ENCODE data around the gene RGS9.
"Not testable (repeated sequence)": the region's sequence is repeated elsewhere in the genome, so short reads cannot be mapped to it uniquely, and the experiment has no call there.

RGS9 gene

DNA sequence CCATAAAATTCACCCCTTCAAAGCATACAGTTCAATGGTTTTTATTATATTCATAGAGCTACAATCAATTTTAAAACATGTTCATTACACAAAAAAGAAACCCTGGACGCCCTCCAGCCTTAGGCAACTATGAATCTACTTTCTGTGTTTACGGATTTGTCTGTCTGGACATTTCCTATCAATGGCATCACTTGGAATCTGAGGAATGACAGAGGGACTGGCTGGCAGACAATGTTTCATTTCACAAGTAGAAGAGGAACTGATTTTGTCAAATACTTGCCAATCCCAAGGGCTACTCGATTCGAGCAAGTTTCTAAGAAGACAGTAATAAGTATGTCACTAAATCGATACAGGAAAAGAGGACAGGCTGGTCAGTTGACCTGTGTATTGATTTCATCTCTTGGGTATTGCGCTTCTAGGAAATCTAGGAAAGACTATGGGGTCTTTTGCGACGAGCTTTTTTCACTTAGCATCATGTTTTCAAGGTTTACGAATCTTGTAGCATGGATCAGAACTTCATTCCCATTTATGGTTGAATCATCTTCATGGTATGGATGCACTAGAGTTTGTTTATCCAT is 56.6 kb downstream of the RGS9 start:
- Mint-ChIP-seq H3K4me1 (peaks cover 56% of the 10 kb centered on the region), H3K36me3 (ENCODE audit: low read depth) (no peaks in the 10 kb centered on the region), H3K4me3 (no peak overlapping the region), H3K9me3 (no peaks in the 10 kb centered on the region), H3K27me3 (no peaks in the 10 kb centered on the region), H3K27ac (no peak overlapping the region)
- DNase-seq (no peak), ATAC-seq (no peak)

GRCh38 chr17:65194670-65195334 is 57.6 kb downstream of the RGS9 start:
- H3K27ac Mint-ChIP-seq: no peak overlapping the region
- H3K4me1 Mint-ChIP-seq: peaks cover 56% of the 10 kb centered on the region
- no peak overlapping the region for H3K4me3 Mint-ChIP-seq
- no peaks in the 10 kb centered on the region for H3K9me3 Mint-ChIP-seq
- no peak for DNase-seq
- no peaks in the 10 kb centered on the region for H3K36me3 Mint-ChIP-seq (ENCODE audit: low read depth)
- peaks cover 2% of the 10 kb centered on the region for H3K27me3 Mint-ChIP-seq
- no peak for ATAC-seq

DNA sequence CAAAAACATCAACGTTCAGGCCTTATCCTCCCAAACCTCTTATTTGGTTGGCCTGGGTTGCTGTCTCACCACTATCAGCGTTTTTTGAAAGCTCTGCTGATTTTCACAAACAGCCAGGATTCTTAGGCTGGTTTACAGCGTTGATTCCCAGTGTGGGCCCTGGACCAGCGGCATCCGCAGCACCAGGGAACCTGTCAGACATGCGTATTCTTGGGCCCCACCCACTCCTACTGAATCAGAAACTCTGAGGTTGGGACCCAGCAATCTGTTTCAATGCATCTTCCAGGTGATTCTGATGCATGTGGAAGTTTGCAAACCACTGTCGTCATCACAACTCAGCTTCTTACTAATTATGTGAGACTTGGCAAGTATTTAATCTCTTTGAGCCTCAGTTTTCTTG is 58.5 kb downstream of the RGS9 start:
- Mint-ChIP-seq H3K36me3 (ENCODE audit: low read depth) (no peaks in the 10 kb centered on the region), H3K27me3 (peaks cover 2% of the 10 kb centered on the region), H3K27ac (no peak overlapping the region), H3K9me3 (no peaks in the 10 kb centered on the region), H3K4me1 (peaks cover 52% of the 10 kb centered on the region), H3K4me3 (no peak overlapping the region)
- no peak for DNase-seq
- ATAC-seq: no peak

DNA sequence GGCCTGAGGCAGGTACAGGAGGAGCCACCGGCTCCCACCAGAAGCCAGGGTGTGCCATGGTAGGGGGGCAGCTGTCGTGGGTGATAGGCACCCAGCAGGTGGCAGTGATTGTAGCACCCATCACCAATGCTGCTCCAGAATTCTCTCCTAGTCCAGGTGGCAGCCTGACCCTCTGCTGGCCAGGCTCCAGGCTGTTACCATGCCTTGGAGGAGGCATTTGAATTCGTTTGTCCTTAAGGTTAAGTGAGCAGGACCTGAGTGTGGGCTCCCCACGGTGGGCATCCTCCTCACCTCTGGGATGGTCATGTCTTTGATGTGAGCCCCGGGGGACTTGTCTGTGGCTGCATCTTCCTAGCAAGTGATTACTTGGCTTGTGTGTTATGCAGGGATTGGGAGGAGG is 59.4 kb downstream of the RGS9 start:
- no peaks in the 10 kb centered on the region for H3K36me3 Mint-ChIP-seq (ENCODE audit: low read depth)
- H3K9me3 Mint-ChIP-seq: no peaks in the 10 kb centered on the region
- peak overlapping the region; percentile 8 for H3K27ac Mint-ChIP-seq
- ATAC-seq (no peak), DNase-seq (no peak)
- peaks cover 46% of the 10 kb centered on the region for H3K4me1 Mint-ChIP-seq
- no peak overlapping the region for H3K4me3 Mint-ChIP-seq
- H3K27me3 Mint-ChIP-seq: peaks cover 2% of the 10 kb centered on the region

- no peaks in the 10 kb centered on the region for H3K9me3 Mint-ChIP-seq
- peaks cover 40% of the 10 kb centered on the region for H3K4me1 Mint-ChIP-seq
- no peaks in the 10 kb centered on the region for H3K36me3 Mint-ChIP-seq (ENCODE audit: low read depth)
- peak overlapping the region; percentile 8 for H3K27ac Mint-ChIP-seq
- H3K27me3 Mint-ChIP-seq: peaks cover 2% of the 10 kb centered on the region
- ATAC-seq (peak; percentile 48), DNase-seq (no peak)
- no peak overlapping the region for H3K4me3 Mint-ChIP-seq
Observed at GRCh38 chr17:65197201-65197600, 60.0 kb downstream of the RGS9 start.

- Mint-ChIP-seq H3K27me3 (peaks cover 2% of the 10 kb centered on the region), H3K27ac (peak overlapping the region; percentile 0), H3K4me3 (no peak overlapping the region), H3K4me1 (peaks cover 27% of the 10 kb centered on the region), H3K9me3 (no peaks in the 10 kb centered on the region), H3K36me3 (ENCODE audit: low read depth) (no peaks in the 10 kb centered on the region)
- DNase-seq (no peak), ATAC-seq (no peak)
Observed at GRCh38 chr17:65198653-65199382, 61.6 kb downstream of the RGS9 start.

DNA sequence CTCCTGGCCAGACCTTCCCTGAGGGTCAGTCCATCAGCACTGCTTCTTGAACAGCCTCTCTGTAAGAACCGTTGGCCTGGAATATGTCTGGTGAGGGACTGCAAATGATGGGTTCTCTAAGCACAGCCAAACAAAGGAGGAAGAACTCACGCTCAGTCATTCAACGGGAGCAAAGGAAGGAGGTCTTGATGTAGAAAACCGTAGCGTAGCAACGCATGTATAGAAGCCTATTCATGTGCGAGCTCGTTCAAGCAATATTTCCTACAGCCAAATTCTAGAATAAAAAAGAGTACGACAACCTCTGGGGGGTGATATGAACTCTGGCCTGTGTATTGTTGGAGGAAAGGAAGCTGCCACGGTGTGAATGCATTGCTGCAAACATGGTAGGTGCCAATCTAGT is 64.2 kb downstream of the RGS9 start:
- no peak for ATAC-seq
- H3K4me3 Mint-ChIP-seq: no peak overlapping the region
- H3K27me3 Mint-ChIP-seq: peaks cover 2% of the 10 kb centered on the region
- no peaks in the 10 kb centered on the region for H3K36me3 Mint-ChIP-seq (ENCODE audit: low read depth)
- peaks cover 19% of the 10 kb centered on the region for H3K4me1 Mint-ChIP-seq
- H3K9me3 Mint-ChIP-seq: no peaks in the 10 kb centered on the region
- no peak overlapping the region for H3K27ac Mint-ChIP-seq
- DNase-seq: no peak

DNA sequence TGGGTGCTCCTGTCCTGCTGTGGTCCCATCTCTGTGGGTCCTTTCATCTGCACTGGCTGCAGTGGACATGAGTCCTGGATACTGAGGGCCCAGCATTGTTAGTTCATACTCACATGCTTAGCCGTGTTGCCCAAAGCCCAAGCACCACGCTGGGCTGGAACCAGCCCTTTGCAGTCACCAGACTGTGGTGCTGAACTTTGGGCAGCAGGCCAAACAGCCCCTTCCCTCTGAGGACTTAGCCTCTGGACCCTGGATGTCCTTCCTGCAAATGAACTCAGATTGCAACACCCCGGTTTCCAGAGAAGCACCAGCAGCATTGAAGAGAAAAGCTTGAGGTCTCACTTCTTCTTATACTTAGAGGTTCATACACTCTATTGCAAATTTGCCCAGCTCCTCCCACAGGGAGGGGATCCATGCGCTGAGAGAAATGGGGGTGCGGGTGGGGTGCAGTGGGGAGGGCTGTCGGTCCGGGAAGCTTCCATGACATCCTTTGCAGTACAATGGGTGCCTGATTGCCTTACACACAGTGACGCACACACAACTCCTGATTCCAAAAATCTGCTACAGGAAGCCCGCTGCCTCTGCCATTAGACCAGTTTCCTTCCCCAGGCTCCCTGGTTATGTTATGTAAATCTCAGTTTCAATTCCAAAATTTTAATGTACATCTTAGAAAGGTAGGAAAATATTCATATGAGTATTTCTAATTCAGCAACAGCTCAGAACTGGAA is 65.8 kb downstream of the RGS9 start:
- no peaks in the 10 kb centered on the region for H3K9me3 Mint-ChIP-seq
- peaks cover 2% of the 10 kb centered on the region for H3K27me3 Mint-ChIP-seq
- H3K27ac Mint-ChIP-seq: no peak overlapping the region
- DNase-seq (no peak), ATAC-seq (no peak)
- H3K36me3 Mint-ChIP-seq (ENCODE audit: low read depth): no peaks in the 10 kb centered on the region
- no peak overlapping the region for H3K4me3 Mint-ChIP-seq
- H3K4me1 Mint-ChIP-seq: peaks cover 16% of the 10 kb centered on the region

DNA sequence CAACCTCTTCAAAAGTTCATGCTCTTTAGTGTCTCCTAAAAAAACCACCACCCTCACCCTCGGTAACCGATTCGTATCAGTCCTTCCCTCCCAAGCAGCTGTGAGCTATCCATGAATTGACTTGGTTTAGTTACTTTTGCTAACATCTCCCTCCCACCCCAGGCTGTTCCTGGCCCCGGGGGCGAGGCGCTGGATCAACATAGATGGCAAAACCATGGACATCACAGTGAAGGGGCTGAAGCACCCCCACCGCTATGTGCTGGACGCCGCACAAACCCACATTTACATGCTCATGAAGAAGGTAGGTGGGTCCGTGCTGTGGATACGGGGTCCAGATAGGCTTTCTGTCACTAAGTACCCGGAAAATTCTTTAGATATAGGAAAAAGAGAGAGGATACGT is 66.8 kb downstream of the RGS9 start:
- H3K4me3 Mint-ChIP-seq: no peak overlapping the region
- peaks cover 2% of the 10 kb centered on the region for H3K27me3 Mint-ChIP-seq
- DNase-seq: no peak
- H3K27ac Mint-ChIP-seq: no peak overlapping the region
- no peaks in the 10 kb centered on the region for H3K9me3 Mint-ChIP-seq
- no peaks in the 10 kb centered on the region for H3K36me3 Mint-ChIP-seq (ENCODE audit: low read depth)
- H3K4me1 Mint-ChIP-seq: peaks cover 11% of the 10 kb centered on the region
- no peak for ATAC-seq

DNA sequence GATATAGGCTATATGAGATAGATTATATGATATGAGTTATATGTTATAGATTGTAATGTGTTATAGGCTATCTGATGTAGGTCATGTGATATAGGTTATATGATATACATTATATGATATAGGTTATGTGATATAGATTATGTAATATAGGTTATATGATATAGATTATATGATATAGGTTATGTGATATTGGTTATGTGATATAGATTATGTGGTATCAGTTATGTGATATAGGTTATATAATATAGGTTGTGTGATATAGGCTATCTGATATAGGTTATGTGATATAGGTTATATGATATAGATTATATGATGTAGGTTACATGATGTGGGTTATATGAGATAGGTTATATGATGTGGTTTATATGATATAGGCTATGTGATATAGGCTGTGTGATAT is 68.5 kb downstream of the RGS9 start:
- Mint-ChIP-seq H3K36me3 (ENCODE audit: low read depth) (no peaks in the 10 kb centered on the region), H3K9me3 (no peaks in the 10 kb centered on the region), H3K4me3 (no peak overlapping the region), H3K4me1 (peaks cover 11% of the 10 kb centered on the region), H3K27ac (no peak overlapping the region), H3K27me3 (no peaks in the 10 kb centered on the region)
- DNase-seq (no peak), ATAC-seq (no peak)

GRCh38 chr17:65207448-65207847 is 70.3 kb downstream of the RGS9 start:
- not testable (repeated sequence) for H3K27ac Mint-ChIP-seq; H3K36me3 Mint-ChIP-seq (ENCODE audit: low read depth); H3K4me3 Mint-ChIP-seq; H3K27me3 Mint-ChIP-seq; DNase-seq; H3K9me3 Mint-ChIP-seq
- H3K4me1 Mint-ChIP-seq: peaks cover 16% of the 10 kb centered on the region
- ATAC-seq: peak; percentile 65

DNA sequence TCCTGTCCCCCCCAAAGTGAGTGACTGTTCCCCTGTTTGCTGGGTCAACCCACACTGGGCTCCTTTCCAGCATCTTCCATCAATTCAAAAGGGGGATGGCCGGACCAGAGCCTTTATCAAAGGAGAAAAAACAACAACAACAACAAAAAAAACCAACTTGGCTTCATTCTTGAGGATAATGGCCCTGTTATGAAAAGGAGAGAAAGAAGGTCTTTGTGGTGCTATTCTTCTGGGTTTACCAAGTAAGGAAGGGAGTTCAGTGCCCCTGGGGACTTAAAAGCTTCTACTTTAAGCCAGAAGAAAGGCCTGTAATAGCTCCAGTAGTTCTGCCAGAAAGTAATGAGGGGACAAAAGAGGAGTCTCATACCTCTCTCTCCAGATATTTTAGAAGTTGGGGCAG is 71.5 kb downstream of the RGS9 start:
- H3K27me3 Mint-ChIP-seq: peaks cover 10% of the 10 kb centered on the region
- DNase-seq (no peak), ATAC-seq (no peak)
- H3K4me3 Mint-ChIP-seq: no peak overlapping the region
- H3K36me3 Mint-ChIP-seq (ENCODE audit: low read depth): no peaks in the 10 kb centered on the region
- H3K9me3 Mint-ChIP-seq: no peaks in the 10 kb centered on the region
- peaks cover 26% of the 10 kb centered on the region for H3K4me1 Mint-ChIP-seq
- H3K27ac Mint-ChIP-seq: no peak overlapping the region

DNA sequence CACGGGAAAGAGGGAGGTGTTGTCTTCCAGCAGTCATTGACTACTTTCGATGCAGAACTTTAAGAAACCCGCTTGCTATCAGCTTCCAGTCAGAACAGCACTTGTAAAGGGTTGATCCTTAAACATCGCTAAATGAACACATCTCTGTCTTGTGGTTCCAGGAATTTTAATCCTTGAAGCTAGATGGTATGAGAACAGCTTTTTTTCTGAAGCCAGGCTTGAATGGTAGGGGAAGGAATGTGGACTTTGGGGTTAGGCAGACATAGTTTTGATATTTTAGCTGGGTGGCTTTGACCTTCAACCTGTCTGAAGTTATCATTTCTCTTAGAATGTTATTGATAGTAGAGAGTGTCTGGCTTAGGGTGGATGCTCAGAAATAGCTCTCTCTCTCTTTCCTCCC is 81.1 kb downstream of the RGS9 start:
- Mint-ChIP-seq H3K4me3 (no peak overlapping the region), H3K27ac (no peak overlapping the region), H3K36me3 (ENCODE audit: low read depth) (no peaks in the 10 kb centered on the region), H3K27me3 (peaks cover 25% of the 10 kb centered on the region), H3K9me3 (no peaks in the 10 kb centered on the region), H3K4me1 (peaks cover 4% of the 10 kb centered on the region)
- no peak for ATAC-seq
- DNase-seq: no peak

DNA sequence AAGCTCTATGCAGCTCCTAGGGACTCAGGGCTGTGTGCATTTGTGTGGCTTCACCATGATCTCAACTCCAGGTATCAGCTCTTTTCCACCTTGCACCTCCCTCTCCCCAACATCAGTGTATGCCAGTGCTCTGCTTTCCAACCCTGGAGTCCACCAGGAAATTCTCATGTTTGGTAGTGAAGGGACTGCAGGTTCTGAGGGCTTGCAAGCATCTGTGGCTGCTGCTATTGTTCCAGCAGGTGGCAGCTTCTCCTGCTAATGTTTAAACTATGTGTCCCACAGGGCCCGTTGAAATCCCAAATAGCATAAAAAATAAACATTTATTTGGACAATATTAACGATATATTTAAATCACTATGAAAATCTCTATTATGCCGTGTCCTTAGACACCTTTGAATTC is 82.0 kb downstream of the RGS9 start:
- ATAC-seq: no peak
- Mint-ChIP-seq H3K27ac (no peak overlapping the region), H3K4me1 (no peaks in the 10 kb centered on the region), H3K9me3 (no peaks in the 10 kb centered on the region), H3K4me3 (no peak overlapping the region), H3K27me3 (peaks cover 20% of the 10 kb centered on the region), H3K36me3 (ENCODE audit: low read depth) (no peaks in the 10 kb centered on the region)
- DNase-seq: no peak

DNA sequence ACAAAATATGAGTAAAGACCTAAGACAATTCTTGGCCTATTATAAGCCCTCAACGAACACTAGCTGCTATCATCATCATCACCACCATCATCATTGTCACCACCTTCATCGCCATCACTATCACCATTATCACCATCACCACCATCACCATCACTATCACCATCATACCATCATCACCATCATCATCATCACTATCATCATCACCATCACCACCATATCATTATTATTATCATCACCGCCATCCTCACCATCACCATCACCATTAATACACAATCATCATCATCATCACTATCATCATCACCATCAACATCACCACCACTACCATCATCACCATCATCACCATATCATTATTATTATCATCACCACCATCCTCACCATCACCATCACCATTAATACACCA is 82.5 kb downstream of the RGS9 start:
- Mint-ChIP-seq H3K27me3 (peaks cover 17% of the 10 kb centered on the region), H3K4me3 (no peak overlapping the region), H3K4me1 (no peaks in the 10 kb centered on the region), H3K27ac (no peak overlapping the region), H3K36me3 (ENCODE audit: low read depth) (no peaks in the 10 kb centered on the region), H3K9me3 (no peaks in the 10 kb centered on the region)
- DNase-seq (no peak), ATAC-seq (no peak)

All from activated naive CD8-positive, alpha-beta T cell treated with anti-CD3 and anti-CD28 coated beads, Interleukin-2, amount 50 U/mL, for 24 hours (primary cell).